ENCODE data around the gene ARL6IP5. TPM values are rescaled to one million over a fixed set of nuclear protein-coding genes. Genes with fewer than 3 reads are reported as not detected.

Gene ARL6IP5
- total RNA-seq, 1 experiment from 2014 or later = 31.2 TPM

DNA sequence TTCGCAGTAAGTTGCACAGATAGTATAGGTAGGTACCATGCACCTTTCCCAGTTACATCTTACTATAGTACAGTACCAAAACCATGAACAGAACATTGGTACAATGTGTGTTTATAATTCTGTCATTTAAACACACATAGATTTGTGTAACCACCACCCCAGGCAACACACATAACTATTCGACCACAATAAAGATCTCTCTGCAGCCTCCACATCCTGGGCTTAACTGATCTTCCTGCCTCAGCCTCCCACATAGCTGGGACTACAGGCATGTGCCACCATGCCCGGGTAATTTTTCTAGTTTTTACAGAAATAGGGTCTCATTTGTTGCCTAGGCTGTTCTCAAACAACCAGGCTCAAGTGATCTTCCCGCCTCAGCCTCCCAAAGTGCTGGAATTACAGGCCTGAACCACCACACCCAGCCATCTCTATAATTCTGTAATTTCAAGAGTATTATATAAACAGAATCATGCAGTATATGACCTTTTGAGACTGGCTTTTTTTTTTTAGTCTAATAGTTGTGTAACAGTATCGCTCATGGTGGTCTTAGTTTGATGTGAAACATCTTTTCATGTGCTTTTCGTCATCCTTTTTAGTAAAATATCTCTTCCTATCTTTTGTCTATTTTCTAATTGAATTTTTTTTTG is 19.3 kb upstream of the ARL6IP5 start:
- no peak for DNase-seq
- TF ChIP-seq, protein P1, sequence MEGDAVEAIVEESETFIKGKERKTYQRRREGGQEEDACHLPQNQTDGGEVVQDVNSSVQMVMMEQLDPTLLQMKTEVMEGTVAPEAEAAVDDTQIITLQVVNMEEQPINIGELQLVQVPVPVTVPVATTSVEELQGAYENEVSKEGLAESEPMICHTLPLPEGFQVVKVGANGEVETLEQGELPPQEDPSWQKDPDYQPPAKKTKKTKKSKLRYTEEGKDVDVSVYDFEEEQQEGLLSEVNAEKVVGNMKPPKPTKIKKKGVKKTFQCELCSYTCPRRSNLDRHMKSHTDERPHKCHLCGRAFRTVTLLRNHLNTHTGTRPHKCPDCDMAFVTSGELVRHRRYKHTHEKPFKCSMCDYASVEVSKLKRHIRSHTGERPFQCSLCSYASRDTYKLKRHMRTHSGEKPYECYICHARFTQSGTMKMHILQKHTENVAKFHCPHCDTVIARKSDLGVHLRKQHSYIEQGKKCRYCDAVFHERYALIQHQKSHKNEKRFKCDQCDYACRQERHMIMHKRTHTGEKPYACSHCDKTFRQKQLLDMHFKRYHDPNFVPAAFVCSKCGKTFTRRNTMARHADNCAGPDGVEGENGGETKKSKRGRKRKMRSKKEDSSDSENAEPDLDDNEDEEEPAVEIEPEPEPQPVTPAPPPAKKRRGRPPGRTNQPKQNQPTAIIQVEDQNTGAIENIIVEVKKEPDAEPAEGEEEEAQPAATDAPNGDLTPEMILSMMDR (IDR thresholded peaks at IDR 0.05; ENCODE audit: insufficient read depth in 1 of 2, low read depth in 1 of 2, low read length in 1 of 2, severe bottlenecking in 1 of 2, unreplicated experiment in 1 of 2) = no peak
- no peaks in the 10 kb centered on the region for H3K9me3 Mint-ChIP-seq (ENCODE audit: unreplicated experiment)
- no peaks in the 10 kb centered on the region; the same call in 1 of the 2 replicates for H3K36me3 ChIP-seq (ENCODE audit: control insufficient read depth, insufficient read depth, low read length)
- ChIA-PET POLR2A (no interaction called here), CTCF (no interaction called here)
- H3K27me3 ChIP-seq (replicated peaks; ENCODE audit: control insufficient read depth, insufficient read depth, low read length) = no peaks in the 10 kb centered on the region
- no peaks in the 10 kb centered on the region for H3K27me3 Mint-ChIP-seq (ENCODE audit: insufficient read depth, unreplicated experiment)
- intact Hi-C loops (cut with micrococcal nuclease; ENCODE audit: unreplicated experiment) = no loop called here
- no peak overlapping the region for H3K27ac Mint-ChIP-seq (ENCODE audit: unreplicated experiment)
- peaks cover 9% of the 10 kb centered on the region for H3K4me1 Mint-ChIP-seq (ENCODE audit: low read depth, unreplicated experiment)
- H3K4me1 ChIP-seq = no peaks in the 10 kb centered on the region
- no peak overlapping the region for H3K4me3 ChIP-seq (ENCODE audit: low read depth, low read length)
- BruUV-seq (replicated peaks) = no TSS peak
- H3K36me3 Mint-ChIP-seq (ENCODE audit: insufficient read depth, unreplicated experiment) = peaks cover 16% of the 10 kb centered on the region
- no peak overlapping the region for H3K4me3 Mint-ChIP-seq (ENCODE audit: unreplicated experiment)
- H3K9me3 ChIP-seq = no peaks in the 10 kb centered on the region

DNA sequence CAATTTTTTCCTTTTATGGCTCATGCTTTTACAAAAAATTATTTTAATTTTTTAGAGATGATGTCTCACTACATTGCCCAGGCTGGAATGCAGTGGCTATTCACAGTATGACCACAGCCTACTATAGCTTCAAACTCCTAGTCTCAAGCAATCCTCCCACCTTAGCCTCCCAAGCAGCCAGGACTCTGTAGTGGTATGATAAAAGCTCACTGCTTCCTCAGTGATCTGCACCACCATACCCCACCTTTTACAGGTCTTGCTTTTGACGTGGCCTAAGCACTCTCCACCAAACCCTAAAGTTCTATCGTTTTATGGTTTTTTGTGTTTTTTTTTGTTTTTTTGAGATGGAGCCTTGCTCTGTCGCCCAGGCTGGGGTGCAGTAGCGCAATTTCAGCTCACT is 18.6 kb upstream of the ARL6IP5 start:
- no TSS peak for BruUV-seq (replicated peaks)
- Mint-ChIP-seq H3K36me3 (ENCODE audit: insufficient read depth, unreplicated experiment) (peaks cover 17% of the 10 kb centered on the region), H3K4me3 (ENCODE audit: unreplicated experiment) (no peak overlapping the region), H3K27ac (ENCODE audit: unreplicated experiment) (no peak overlapping the region), H3K9me3 (ENCODE audit: unreplicated experiment) (no peaks in the 10 kb centered on the region), H3K27me3 (ENCODE audit: insufficient read depth, unreplicated experiment) (no peaks in the 10 kb centered on the region), H3K4me1 (ENCODE audit: low read depth, unreplicated experiment) (peaks cover 9% of the 10 kb centered on the region)
- intact Hi-C loops (cut with micrococcal nuclease; ENCODE audit: unreplicated experiment) = no loop called here
- Histone ChIP-seq H3K9me3 (no peaks in the 10 kb centered on the region), H3K36me3 (ENCODE audit: control insufficient read depth, insufficient read depth, low read length) (no peaks in the 10 kb centered on the region; the same call in 1 of the 2 replicates), H3K4me1 (no peaks in the 10 kb centered on the region), H3K4me3 (ENCODE audit: low read depth, low read length) (no peak overlapping the region), H3K27me3 (replicated peaks; ENCODE audit: control insufficient read depth, insufficient read depth, low read length) (no peaks in the 10 kb centered on the region)
- TF ChIP-seq, protein P1 (IDR thresholded peaks at IDR 0.05; ENCODE audit: insufficient read depth in 1 of 2, low read depth in 1 of 2, low read length in 1 of 2, severe bottlenecking in 1 of 2, unreplicated experiment in 1 of 2) = no peak
- ChIA-PET POLR2A (no interaction called here), CTCF (no interaction called here)
- no peak for DNase-seq

DNA sequence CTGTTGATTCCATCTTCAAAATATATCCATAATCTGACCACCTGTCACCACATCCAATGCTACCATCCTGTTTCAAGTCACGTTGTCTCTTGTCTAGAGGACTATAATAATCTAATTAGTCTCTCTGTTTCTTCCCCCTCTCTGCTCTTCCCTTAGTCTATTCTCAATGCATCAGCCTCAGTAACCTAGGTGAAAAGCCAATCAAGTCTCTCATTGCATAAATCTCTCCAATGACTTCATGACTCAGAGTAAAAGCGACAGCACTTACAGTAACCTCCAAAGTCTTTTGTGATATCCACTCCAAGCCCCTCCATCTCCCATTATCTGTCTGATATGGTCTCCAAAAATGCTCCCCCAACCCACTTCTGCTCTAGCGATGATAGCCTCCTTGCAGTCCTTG is 11.8 kb upstream of the ARL6IP5 start:
- no peaks in the 10 kb centered on the region for H3K27me3 Mint-ChIP-seq (ENCODE audit: insufficient read depth, unreplicated experiment)
- CTCF ChIA-PET = no interaction called here

More for the DNA sequence above, 11.8 kb upstream of the ARL6IP5 start:
- Mint-ChIP-seq H3K4me3 (ENCODE audit: unreplicated experiment) (no peak overlapping the region), H3K4me1 (ENCODE audit: low read depth, unreplicated experiment) (no peaks in the 10 kb centered on the region), H3K9me3 (ENCODE audit: unreplicated experiment) (no peaks in the 10 kb centered on the region), H3K27ac (ENCODE audit: unreplicated experiment) (no peak overlapping the region), H3K36me3 (ENCODE audit: insufficient read depth, unreplicated experiment) (peaks cover 19% of the 10 kb centered on the region)
- no peaks in the 10 kb centered on the region for H3K9me3 ChIP-seq
- no peaks in the 10 kb centered on the region for H3K4me1 ChIP-seq
- BruUV-seq (replicated peaks) = no TSS peak
- intact Hi-C loops (cut with micrococcal nuclease; ENCODE audit: unreplicated experiment) = no loop called here
- DNase-seq = no peak
- H3K27me3 ChIP-seq (replicated peaks; ENCODE audit: control insufficient read depth, insufficient read depth, low read length) = no peaks in the 10 kb centered on the region
- POLR2A ChIA-PET = interaction anchor here (0.6 kb wide), 1 partner anchor 18 kb away, joined by 3 read pairs; no protein-coding TSS in a partner anchor
- TF ChIP-seq, protein P1 (IDR thresholded peaks at IDR 0.05; ENCODE audit: insufficient read depth in 1 of 2, low read depth in 1 of 2, low read length in 1 of 2, severe bottlenecking in 1 of 2, unreplicated experiment in 1 of 2) = no peak
- no peaks in the 10 kb centered on the region for H3K36me3 ChIP-seq (ENCODE audit: control insufficient read depth, insufficient read depth, low read length)
- H3K4me3 ChIP-seq (ENCODE audit: low read depth, low read length) = no peak overlapping the region
